Activated CD8-positive, alpha-beta memory T cell treated with anti-CD3 and anti-CD28 coated beads for 36 hours (primary cell): ENCODE data around the gene MATN1. TPM values are rescaled to one million over a fixed set of nuclear protein-coding genes. Genes with fewer than 3 reads are reported as not detected.
"Not testable (repeated sequence)": the region's sequence is repeated elsewhere in the genome, so short reads cannot be mapped to it uniquely, and the experiment has no call there.

Experiments
- CTCF ChIA-PET: fragments of 350-600 bp; sonication (Branson Sonifier 250); formaldehyde crosslinking; loops from one replicate; lab custom pipeline; 2021; ENCODE audit warnings: antibody characterized with exemption; lab: Charles Lee
- POLR2A ChIA-PET: fragments of 350-600 bp; sonication (Branson Sonifier 250); formaldehyde crosslinking; loops from one replicate; lab custom pipeline; 2021; ENCODE audit warnings: antibody characterized with exemption; lab: Charles Lee
- total RNA-seq, 2 experiments: library from RNA; stranded (reverse); gene quantifications; one replicate each; pipeline ENCODE4 v1.2.3, GENCODE V29; 2021

The MATN1 gene
- 1 to 10 TPM in 1 of 2 experiments, under 1 TPM in 1; 0.27 to 1.0 TPM for total RNA-seq

DNA sequence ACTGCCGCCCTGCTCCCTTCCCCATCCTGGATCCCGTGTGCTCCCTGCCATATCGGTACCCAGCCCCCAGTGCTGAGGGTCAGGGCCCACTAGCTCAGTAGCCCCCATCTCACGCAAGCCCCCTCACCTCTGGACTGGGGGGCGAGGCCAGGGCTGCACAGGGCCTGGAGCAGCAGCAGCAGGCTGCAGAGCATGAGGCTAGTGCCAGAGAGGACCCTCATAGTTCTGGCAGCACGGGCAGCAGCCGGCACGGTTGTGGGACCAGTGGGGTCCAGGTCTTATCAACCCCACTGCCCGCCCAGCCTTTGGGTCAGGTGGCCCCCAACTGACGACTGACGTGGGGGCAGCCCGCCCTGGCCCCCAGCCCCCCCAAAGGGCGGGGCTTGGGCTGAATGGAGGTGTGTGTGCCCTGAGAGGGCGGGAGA lies at the start of gene MATN1:
MATN1 (minus strand) TSS at position 255 of the 425 bp plus-strand sequence; CDS start at position 221, 34 bp downstream.
- ChIA-PET POLR2A (no interaction called here), CTCF (interaction anchor here (1.2 to 19.2 kb wide), 3 partner anchors 15 to 54 kb away, joined by 3 to 343 read pairs (median 4); no protein-coding TSS in a partner anchor)

DNA sequence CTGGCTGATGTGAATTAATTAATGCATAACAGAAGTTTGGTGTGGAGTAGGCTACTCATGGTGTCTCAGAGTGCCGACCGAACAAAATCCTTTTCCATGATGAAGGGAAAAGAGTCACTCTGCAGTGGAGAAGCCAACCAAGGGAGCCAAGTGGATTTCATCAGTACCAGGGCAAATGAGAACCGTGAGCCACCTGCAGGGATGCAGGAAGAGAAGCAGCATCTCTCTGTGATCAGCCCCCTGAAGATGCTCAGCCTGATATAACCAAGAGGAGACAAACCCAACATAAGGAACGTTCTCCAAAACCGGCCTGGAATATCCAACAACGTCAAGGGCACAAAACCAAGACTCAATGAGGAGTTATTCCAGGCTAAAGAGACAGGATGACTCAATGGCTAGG lies 47.6 kb upstream of the MATN1 start:
- CTCF ChIA-PET: no interaction called here

DNA sequence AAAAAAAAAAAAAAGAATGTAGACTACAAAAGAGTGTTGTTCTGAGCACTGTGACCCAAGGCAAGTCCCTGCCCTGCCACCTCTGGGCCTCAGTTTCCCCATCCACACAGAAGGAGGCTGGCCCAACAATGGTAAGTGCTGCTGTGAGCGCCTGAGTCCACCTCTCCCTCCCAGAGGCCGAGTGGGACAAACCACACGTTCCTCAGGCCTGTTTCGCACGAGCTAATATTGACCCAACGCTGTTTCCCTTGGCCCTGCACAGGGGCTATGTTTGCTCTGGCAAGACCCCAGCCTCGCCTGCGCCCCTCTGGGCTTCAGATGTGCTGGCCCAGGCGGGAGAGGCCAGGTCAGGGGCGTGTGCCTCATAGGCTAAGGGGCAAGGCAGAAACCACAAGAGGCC lies 46.8 kb upstream of the MATN1 start:
- ChIA-PET POLR2A (no interaction called here), CTCF (interaction anchor here (0.7 to 2.9 kb wide), 2 partner anchors 9 to 51 kb away, joined by 3 to 11 read pairs; no protein-coding TSS in a partner anchor)

More for the DNA sequence above, 47.6 kb upstream of the MATN1 start:
- POLR2A ChIA-PET: no interaction called here

- POLR2A ChIA-PET: no interaction called here
These were observed 45.7 kb upstream of the MATN1 start for GRCh38 chr1:30768830-30769718.

DNA sequence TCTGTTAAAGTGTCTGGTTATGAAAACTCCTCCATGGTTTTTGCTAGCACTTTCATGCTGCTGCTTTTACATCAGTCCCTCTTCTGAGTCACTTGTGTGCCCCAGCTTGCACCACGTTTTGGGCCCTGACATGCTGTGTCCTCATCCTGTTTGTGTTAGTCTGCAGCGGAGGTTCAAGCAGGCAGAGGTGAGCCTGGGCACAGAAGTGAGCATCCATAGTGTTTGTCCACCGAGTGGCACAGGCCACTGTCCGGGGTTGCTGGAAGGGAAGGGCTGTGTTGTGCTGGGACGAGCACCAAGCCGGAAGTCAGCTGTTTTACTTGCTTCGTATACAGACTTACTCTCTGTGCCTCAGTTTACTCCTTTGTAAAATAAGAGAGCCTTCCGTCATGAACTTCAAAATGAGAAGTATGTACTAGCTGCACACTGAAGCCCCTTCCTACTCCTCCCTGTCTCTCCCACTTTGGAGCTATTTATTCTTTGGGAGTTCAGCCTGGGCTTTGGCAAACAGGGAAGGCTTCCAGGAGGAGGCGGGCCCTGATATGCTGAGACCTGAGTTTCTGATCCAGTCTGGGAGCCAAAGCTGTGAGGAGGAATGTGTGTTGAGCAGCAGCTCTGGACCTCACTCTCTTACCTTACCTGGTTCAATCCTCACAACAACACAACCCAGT lies 44.9 kb upstream of the MATN1 start:
- ChIA-PET POLR2A (no interaction called here), CTCF (interaction anchor here (1.8 to 2.9 kb wide), 2 partner anchors 11 to 49 kb away, joined by 5 to 11 read pairs; no protein-coding TSS in a partner anchor)

More at GRCh38 chr1:30768830-30769718, 45.7 kb upstream of the MATN1 start:
- CTCF ChIA-PET: interaction anchor here (0.7 to 2.9 kb wide), 3 partner anchors 10 to 50 kb away, joined by 3 to 11 read pairs (median 5); no protein-coding TSS in a partner anchor

DNA sequence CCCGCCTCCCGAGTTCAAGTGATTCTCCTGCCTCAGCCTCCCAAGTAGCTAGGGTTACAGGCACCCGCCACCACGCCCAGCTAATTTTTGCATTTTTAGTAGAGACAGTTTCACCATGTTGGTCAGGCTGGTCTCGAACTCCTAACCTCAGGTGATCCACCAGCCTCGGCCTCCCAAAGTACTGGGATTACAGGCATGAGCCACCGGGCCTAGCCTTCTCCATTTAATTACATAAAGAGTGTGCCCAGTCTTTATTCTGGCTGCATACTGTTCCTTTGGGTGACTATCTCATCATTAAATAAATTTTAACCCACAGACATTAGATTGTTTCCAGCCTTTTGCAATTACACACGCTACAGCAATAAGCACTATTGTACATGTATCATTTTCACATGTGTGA lies 43.6 kb upstream of the MATN1 start:
- CTCF ChIA-PET: interaction anchor here (1.9 to 2.4 kb wide), 3 partner anchors 13 to 47 kb away, joined by 4 to 9 read pairs (median 7); no protein-coding TSS in a partner anchor
- POLR2A ChIA-PET: not testable (repeated sequence)

GRCh38 chr1:30765556-30766434 lies 42.4 kb upstream of the MATN1 start:
- POLR2A ChIA-PET: interaction anchor here (1.0 kb wide), 1 partner anchor 47 kb away, joined by 6 read pairs; no protein-coding TSS in a partner anchor

DNA sequence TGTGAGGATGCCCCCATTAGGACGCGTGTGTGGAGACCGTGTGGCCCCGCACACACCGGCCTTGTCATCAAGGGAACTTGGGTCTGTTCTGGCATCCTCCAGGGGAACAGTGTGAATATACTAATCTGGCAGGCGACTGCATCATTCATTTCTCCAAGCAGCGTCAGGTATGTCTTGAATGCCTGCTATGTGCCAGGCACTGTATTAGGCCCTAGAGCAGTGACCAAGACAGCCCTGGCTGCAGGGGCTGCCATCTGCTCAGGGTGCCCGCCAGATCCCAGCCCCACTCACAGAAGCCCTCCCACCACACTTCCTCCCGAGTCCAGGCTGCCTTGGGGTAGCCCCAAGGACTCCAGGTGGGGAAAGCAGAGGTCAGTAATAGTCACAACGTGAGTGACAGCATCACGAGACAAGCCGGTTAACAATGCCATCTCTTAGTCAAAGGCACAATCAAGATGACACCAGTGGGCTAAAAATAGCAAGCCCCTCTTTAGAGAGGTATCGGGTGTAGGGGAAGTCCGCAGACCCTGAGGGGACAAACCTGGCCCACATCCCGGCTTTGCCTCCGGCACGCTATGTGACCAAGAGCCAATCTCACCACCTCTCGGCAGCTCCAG lies 41.7 kb upstream of the MATN1 start:
- CTCF ChIA-PET: interaction anchor here (1.4 to 2.4 kb wide), 3 partner anchors 18 to 45 kb away, joined by 4 to 9 read pairs (median 4); no protein-coding TSS in a partner anchor
- POLR2A ChIA-PET: interaction anchor here (1.0 kb wide), 1 partner anchor 46 kb away, joined by 6 read pairs; no protein-coding TSS in a partner anchor

More at GRCh38 chr1:30765556-30766434, 42.4 kb upstream of the MATN1 start:
- CTCF ChIA-PET: interaction anchor here (1.4 to 2.4 kb wide), 4 partner anchors 14 to 46 kb away, joined by 4 to 9 read pairs (median 6); no protein-coding TSS in a partner anchor

- CTCF ChIA-PET: no interaction called here
- POLR2A ChIA-PET: no interaction called here
These were observed 41.0 kb upstream of the MATN1 start for GRCh38 chr1:30764396-30764795.

DNA sequence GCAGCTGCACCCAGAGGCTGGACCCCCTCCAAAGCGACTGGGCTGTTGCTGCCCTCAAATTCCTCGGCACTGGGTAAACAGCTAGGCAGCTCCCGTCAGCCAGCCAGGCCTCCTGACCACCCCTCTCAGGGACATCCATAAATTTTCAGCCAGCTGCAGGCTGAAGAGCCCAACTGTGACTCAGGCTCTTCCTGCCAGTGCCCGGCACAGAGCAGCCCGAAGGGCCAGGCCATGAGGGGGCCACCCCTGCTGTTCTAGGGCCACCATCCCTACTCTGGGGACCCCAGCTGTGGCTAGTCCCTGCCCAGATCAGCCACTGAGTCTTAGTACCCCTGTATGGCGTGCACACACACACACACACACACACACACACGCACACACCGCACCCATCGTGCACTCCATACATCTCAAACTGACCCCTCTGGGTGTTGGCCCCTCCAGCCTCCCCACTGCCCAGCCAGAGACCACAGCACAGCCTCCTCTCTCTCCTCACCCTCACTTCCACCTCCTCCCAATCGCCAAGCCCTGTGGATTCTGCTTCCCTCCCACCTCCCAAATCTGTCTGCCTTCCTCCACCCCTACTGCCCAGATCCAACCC lies 40.4 kb upstream of the MATN1 start:
- ChIA-PET CTCF (interaction anchor here (1.0 to 1.6 kb wide), 2 partner anchors 19 to 43 kb away, joined by 3 to 6 read pairs; no protein-coding TSS in a partner anchor), POLR2A (interaction anchor here (0.6 kb wide), 1 partner anchor 1728 kb away, joined by 3 read pairs; no protein-coding TSS in a partner anchor)

- ChIA-PET CTCF (interaction anchor here (1.0 to 3.2 kb wide), 5 partner anchors 17 to 44 kb away, joined by 3 to 15 read pairs (median 8); no protein-coding TSS in a partner anchor), POLR2A (no interaction called here)
These were observed 39.7 kb upstream of the MATN1 start for GRCh38 chr1:30762930-30763650.

- POLR2A ChIA-PET: no interaction called here
- CTCF ChIA-PET: interaction anchor here (0.9 to 6.7 kb wide), 8 partner anchors 10 to 43 kb away, joined by 3 to 29 read pairs (median 7); no protein-coding TSS in a partner anchor
These were observed 39.0 kb upstream of the MATN1 start for GRCh38 chr1:30762152-30762929.

- POLR2A ChIA-PET: interaction anchor here (0.5 to 1.8 kb wide), 4 partner anchors 29 to 666 kb away, joined by 3 to 7 read pairs (median 3); no protein-coding TSS in a partner anchor
- CTCF ChIA-PET: interaction anchor here (0.9 to 6.7 kb wide), 8 partner anchors 9 to 42 kb away, joined by 3 to 29 read pairs (median 5); no protein-coding TSS in a partner anchor
These were observed 38.2 kb upstream of the MATN1 start for GRCh38 chr1:30761381-30762151.

- POLR2A ChIA-PET: interaction anchor here (0.7 to 1.8 kb wide), 3 partner anchors 28 to 63 kb away, joined by 3 to 7 read pairs (median 3); no protein-coding TSS in a partner anchor
These were observed 37.4 kb upstream of the MATN1 start for GRCh38 chr1:30760596-30761324.

More at GRCh38 chr1:30760596-30761324, 37.4 kb upstream of the MATN1 start:
- CTCF ChIA-PET: interaction anchor here (1.0 to 6.7 kb wide), 6 partner anchors 12 to 41 kb away, joined by 3 to 29 read pairs (median 10); no protein-coding TSS in a partner anchor
